HUDEP-2 (cell line): ENCODE measurements around the gene VEGFA.

ENCODE experiments used
- DNase-seq, 76 experiments: peaks; one replicate each; lab custom pipeline; 2025; ENCODE audit not compliant: unreplicated experiment in 76 of 76; lab: John Stamatoyannopoulos, UW

VEGFA gene

DNA sequence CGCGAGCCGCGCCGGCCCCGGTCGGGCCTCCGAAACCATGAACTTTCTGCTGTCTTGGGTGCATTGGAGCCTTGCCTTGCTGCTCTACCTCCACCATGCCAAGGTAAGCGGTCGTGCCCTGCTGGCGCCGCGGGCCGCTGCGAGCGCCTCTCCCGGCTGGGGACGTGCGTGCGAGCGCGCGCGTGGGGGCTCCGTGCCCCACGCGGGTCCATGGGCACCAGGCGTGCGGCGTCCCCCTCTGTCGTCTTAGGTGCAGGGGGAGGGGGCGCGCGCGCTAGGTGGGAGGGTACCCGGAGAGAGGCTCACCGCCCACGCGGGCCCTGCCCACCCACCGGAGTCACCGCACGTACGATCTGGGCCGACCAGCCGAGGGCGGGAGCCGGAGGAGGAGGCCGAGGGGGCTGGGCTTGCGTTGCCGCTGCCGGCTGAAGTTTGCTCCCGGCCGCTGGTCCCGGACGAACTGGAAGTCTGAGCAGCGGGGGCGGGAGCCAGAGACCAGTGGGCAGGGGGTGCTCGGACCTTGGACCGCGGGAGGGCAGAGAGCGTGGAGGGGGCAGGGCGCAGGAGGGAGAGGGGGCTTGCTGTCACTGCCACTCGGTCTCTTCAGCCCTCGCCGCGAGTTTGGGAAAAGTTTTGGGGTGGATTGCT lies 1.3 kb downstream of the VEGFA start:
- DNase-seq: peak in 70 of 76 experiments; percentile 21 to 92 (median 72)

DNA sequence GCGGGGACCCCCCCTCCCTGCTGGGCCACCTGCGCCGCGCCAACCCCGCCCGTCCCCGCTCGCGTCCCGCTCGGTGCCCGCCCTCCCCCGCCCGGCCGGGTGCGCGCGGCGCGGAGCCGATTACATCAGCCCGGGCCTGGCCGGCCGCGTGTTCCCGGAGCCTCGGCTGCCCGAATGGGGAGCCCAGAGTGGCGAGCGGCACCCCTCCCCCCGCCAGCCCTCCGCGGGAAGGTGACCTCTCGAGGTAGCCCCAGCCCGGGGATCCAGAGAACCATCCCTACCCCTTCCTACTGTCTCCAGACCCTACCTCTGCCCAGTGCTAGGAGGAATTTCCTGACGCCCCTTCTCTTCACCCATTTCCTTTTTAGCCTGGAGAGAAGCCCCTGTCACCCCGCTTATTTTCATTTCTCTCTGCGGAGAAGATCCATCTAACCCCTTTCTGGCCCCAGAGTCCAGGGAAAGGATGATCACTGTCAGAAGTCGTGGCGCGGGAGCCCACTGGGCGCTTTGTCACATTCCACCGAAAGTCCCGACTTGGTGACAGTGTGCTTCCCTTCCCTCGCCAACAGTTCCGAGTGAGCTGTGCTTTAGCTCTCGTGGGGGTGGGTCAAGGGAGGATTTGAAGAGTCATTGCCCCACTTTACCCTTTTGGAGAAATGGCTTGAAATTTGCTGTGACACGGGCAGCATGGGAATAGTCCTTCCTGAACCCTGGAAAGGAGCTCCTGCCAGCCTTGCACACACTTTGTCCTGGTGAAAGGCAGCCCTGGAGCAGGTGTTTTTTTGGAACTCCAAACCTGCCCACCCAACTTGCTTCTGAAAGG lies 2.1 kb downstream of the VEGFA start:
- peak in 70 of 76 experiments; percentile 24 to 94 (median 76) for DNase-seq

DNA sequence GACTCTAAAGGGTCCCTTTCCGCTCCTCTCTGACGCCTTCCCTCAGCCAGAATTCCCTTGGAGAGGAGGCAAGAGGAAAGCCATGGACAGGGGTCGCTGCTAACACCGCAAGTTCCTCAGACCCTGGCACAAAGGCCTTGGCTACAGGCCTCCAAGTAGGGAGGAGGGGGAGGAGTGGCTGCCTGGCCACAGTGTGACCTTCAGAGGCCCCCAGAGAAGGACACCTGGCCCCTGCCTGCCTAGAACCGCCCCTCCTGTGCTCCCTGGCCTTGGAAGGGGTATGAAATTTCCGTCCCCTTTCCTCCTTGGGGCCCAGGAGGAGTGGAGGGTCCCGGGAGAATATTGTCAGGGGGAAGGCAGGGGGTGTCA lies 2.7 kb downstream of the VEGFA start:
- peak in 40 of 76 experiments; percentile 17 to 87 (median 41) for DNase-seq

DNA sequence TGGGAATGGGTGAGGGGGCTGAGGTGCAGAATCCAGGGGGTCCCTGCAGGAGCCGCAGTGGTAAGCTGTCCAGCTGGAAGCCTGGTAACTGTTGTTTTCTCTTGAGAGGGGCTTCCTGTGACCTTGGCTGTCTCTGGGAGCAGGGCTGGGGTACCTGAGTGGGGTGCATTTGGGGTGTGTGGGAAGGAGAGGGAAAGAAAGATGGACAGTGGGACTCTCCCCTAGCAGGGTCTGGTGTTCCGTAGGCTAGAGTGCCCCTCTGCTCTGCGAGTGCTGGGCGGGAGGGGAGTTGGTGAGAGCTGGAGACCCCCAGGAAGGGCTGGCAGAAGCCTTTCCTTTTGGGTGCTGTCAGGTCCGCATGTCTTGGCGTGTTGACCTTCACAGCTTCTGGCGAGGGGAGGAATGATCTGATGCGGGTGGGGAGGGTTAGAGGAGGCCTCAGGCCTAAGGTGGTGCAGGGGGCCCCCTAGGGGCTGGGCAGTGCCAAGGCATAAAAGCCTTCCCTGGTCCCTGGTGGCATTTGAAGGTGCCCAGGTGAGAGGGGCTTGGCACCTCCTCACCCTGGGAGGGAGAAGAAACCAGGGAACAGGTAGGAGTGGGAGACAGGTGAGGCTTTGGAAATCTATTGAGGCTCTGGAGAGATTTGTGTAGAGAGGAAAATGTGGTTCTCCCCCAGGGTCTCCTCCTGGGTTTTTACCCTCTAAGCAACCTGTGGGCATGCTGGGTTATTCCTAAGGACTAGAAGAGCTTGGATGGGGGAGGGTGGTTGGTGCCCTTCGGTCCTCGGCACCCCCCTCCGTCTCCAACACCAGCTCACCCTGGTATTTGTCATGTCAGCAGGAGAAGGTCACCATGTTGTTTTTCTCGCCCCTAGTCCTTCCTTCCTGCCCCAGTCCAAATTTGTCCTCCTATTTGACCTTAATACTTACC lies 3.3 kb downstream of the VEGFA start:
- peak in 74 of 76 experiments; percentile 44 to 92 (median 81) for DNase-seq

DNA sequence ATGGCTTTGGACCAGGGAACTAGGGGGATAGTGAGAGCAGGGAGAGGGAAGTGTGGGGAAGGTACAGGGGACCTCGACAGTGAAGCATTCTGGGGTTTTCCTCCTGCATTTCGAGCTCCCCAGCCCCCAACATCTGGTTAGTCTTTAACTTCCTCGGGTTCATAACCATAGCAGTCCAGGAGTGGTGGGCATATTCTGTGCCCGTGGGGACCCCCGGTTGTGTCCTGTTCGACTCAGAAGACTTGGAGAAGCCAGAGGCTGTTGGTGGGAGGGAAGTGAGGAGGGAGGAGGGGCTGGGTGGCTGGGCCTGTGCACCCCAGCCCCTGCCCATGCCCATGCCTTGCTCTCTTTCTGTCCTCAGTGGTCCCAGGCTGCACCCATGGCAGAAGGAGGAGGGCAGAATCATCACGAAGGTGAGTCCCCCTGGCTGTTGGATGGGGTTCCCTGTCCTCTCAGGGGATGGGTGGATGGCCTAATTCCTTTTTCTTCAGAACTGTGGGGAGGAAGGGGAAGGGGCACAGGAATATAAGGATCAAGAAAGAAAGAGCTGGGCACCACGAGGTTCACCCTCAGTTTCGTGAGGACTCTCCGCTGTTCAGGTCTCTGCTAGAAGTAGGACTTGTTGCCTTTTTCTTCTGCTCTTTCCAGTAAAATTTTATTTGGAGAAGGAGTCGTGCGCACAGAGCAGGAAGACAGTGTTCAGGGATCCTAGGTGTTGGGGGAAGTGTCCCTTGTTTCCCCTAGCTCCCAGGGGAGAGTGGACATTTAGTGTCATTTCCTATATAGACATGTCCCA lies 4.2 kb downstream of the VEGFA start:
- DNase-seq: no peak

DNA sequence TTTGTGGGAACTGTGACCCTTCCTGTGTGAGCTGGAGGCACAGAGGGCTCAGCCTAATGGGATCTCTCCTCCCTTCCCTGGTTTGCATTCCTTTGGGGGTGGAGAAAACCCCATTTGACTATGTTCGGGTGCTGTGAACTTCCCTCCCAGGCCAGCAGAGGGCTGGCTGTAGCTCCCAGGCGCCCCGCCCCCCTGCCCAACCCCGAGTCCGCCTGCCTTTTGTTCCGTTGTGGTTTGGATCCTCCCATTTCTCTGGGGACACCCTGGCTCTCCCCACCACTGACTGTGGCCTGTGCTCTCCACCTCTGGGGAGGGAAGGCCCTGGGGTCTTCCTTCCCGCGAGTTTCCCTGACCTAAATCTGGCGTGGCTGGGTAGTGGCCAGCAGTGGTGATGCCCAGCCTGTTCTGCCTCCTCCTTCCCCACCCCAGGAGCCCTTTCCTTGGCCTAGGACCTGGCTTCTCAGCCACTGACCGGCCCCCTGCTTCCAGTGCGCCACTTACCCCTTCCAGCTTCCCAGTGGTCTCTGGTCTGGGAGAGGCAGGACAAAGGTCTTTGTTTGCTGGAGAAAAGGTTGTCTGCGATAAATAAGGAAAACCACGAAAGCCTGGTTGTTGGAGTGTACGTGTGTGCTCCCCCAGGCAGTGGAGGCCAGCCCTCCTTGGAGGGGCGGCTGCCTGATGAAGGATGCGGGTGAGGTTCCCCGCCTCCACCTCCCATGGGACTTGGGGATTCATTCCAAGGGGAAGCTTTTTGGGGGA lies 4.9 kb downstream of the VEGFA start:
- DNase-seq: peak in 71 of 76 experiments; percentile 41 to 89 (median 76)

DNA sequence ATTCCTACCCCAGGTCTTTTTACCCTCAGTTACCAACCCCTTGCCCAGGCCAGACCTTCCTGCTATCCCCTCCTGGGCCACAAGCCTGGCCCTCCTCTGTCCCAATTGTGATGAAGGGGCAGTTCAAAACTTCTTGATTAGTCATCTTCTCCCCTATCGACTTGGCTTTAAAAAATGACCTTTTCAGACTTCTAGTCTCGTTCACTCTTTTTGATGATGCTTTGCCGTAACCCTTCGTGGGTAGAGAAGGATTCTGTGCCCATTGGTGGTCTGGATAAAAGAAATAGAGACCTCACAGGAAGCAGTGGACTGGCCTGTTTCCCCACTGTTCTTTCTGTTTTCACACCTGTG lies 5.5 kb downstream of the VEGFA start:
- DNase-seq: no peak

DNA sequence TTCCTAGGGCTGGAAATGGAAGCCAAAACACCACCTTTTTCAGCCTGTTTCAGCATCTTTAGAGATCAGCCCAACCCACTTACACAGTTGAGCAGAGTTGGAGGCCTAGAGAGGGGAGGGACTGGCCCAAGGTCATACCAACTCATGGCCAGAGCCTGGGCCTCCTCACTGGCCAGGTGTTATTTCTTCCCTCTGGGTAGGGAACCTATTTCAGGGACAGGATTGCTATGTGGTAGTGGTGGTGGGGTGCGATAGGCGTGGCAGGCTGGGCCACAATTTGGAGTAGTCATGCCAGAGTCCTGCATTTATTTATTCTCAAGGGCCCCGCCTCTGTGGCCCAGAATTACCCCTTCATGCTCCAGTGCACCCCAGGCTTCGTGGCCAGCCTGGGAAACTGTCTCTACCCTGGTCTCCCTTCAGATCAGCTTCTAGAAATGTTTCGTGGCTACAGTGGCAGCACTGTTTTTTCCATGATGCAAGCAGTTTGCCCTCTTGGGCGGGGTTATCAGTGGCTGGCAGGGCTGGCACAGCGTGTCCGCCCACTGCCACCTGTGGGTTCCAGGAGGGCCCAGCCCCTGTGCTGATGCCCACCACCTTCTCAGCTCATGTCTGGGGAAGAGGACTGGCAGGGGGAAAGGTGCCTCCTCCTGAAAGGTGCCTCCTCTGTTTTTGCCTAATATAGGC lies 6.2 kb downstream of the VEGFA start:
- peak in 45 of 76 experiments; percentile 19 to 70 (median 41) for DNase-seq

DNA sequence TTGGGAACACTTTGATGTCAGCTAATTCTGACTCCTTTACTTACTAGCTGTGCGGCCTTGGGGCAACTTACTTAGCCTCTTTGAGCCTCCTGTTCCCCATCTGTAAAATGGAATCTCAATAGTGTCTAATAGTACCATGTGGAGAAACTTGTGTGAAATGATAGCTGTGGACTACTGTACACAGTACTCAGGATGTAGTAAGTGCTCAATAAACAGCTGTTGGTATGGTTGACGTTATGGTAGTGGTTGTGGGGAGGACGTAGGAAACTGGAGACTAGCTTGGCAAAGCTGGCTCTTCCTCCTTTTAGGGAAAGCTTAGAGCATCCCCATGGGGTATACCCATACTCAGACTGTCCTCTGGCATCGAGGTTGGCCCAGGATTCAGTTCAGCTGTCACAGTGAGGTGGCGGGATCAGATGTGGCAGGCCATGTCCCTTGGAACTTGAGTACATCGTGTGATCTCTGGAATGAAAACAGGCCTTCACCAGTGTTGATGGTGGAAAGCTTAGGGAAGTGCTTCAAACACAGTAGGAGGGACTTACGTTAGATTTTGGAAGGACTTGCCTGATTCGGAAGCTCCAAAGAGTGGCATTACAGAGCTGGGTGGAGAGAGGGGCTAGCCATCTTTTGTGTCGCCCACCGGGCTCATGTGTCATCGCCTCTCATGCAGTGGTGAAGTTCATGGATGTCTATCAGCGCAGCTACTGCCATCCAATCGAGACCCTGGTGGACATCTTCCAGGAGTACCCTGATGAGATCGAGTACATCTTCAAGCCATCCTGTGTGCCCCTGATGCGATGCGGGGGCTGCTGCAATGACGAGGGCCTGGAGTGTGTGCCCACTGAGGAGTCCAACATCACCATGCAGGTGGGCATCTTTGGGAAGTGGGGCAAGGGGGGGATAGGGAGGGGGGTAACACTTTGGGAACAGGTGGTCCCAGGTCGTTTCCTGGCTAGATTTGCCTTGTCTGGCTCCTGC lies 7.1 kb downstream of the VEGFA start:
- no peak for DNase-seq

DNA sequence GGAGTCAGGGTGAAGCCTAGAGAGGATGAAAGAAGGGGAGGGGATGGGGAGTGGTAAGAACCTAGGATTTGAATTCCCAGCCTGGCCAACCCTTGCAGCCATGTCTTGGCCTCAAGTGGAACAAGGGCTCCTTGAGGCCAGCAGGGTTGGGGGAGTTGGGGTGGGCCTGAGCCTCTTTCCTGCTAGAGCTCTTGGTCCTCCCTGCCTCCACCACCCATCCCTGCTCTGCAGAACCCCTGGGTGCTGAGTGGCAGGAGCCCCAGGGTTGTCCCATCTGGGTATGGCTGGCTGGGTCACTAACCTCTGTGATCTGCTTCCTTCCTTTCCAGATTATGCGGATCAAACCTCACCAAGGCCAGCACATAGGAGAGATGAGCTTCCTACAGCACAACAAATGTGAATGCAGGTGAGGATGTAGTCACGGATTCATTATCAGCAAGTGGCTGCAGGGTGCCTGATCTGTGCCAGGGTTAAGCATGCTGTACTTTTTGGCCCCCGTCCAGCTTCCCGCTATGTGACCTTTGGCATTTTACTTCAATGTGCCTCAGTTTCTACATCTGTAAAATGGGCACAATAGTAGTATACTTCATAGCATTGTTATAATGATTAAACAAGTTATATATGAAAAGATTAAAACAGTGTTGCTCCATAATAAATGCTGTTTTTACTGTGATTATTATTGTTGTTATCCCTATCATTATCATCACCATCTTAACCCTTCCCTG lies 8.3 kb downstream of the VEGFA start:
- DNase-seq: peak in 2 of 76 experiments; percentile 17

DNA sequence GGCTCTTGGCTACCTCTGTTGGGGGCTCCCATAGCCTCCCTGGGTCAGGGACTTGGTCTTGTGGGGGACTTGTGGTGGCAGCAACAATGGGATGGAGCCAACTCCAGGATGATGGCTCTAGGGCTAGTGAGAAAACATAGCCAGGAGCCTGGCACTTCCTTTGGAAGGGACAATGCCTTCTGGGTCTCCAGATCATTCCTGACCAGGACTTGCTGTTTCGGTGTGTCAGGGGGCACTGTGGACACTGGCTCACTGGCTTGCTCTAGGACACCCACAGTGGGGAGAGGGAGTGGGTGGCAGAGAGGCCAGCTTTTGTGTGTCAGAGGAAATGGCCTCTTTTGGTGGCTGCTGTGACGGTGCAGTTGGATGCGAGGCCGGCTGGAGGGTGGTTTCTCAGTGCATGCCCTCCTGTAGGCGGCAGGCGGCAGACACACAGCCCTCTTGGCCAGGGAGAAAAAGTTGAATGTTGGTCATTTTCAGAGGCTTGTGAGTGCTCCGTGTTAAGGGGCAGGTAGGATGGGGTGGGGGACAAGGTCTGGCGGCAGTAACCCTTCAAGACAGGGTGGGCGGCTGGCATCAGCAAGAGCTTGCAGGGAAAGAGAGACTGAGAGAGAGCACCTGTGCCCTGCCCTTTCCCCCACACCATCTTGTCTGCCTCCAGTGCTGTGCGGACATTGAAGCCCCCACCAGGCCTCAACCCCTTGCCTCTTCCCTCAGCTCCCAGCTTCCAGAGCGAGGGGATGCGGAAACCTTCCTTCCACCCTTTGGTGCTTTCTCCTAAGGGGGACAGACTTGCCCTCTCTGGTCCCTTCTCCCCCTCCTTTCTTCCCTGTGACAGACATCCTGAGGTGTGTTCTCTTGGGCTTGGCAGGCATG lies 9.2 kb downstream of the VEGFA start:
- DNase-seq: no peak

DNA sequence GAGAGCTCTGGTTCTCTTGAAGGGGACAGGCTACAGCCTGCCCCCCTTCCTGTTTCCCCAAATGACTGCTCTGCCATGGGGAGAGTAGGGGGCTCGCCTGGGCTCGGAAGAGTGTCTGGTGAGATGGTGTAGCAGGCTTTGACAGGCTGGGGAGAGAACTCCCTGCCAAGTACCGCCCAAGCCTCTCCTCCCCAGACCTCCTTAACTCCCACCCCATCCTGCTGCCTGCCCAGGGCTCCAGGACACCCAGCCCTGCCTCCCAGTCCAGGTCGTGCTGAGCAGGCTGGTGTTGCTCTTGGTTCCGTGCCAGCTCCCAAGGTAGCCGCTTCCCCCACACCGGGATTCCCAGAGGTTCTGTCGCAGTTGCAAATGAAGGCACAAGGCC lies 9.8 kb downstream of the VEGFA start:
- no peak for DNase-seq

DNA sequence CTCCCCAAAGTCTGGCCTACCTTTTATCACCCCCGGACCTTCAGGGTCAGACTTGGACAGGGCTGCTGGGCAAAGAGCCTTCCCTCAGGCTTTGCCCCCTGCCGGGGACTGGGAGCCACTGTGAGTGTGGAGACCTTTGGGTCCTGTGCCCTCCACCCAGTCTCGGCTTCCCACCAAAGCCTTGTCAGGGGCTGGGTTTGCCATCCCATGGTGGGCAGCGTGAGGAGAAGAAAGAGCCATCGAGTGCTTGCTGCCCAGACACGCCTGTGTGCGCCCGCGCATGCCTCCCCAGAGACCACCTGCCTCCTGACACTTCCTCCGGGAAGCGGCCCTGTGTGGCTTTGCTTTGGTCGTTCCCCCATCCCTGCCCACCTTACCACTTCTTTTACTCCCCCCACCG lies 10.3 kb downstream of the VEGFA start:
- DNase-seq: no peak

DNA sequence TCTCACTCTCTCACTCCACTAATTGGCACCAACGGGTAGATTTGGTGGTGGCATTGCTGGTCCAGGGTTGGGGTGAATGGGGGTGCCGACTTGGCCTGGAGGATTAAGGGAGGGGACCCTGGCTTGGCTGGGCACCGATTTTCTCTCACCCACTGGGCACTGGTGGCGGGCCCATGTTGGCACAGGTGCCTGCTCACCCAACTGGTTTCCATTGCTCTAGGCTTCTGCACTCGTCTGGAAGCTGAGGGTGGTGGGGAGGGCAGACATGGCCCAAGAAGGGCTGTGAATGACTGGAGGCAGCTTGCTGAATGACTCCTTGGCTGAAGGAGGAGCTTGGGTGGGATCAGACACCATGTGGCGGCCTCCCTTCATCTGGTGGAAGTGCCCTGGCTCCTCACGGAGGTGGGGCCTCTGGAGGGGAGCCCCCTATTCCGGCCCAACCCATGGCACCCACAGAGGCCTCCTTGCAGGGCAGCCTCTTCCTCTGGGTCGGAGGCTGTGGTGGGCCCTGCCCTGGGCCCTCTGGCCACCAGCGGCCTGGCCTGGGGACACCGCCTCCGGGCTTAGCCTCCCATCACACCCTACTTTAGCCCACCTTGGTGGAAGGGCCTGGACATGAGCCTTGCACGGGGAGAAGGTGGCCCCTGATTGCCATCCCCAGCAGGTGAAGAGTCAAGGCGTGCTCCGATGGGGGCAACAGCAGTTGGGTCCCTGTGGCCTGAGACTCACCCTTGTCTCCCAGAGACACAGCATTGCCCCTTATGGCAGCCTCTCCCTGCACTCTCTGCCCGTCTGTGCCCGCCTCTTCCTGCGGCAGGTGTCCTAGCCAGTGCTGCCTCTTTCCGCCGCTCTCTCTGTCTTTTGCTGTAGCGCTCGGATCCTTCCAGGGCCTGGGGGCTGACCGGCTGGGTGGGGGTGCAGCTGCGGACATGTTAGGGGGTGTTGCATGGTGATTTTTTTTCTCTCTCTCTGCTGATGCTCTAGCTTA lies 11.2 kb downstream of the VEGFA start:
- no peak for DNase-seq
